ENCODE data around the gene SPDYC.

GRCh38 chr11:65205602-65205967 lies 35.6 kb downstream of the SPDYC start:
- TF ChIP-seq POLR2A (IDR thresholded peaks at IDR 0.05) (no peak), CTCF (IDR thresholded peaks at IDR 0.05) (no peak)
